HCT116 (cell line): ENCODE results near the gene GRB10. TPM values are rescaled to one million over a fixed set of nuclear protein-coding genes. Genes with fewer than 3 reads are reported as not detected.

Experiments
- ATAC-seq: fragments of 200-7000 bp; cut with Tn5 transposase; 2 replicates; pipeline ENCODE4 v1.9.1; 2020; ENCODE audit warnings: mild to moderate bottlenecking, moderate library complexity
- BruUV-seq: library from RNA; stranded (reverse); fragments of 400-500 nt; replicated peaks from 2 replicates; lab custom pipeline; 2021; lab: Mats Ljungman, UMichigan
- CTCF ChIA-PET: fragments of 300-600 bp; sonication (Branson Sonifier 250); formaldehyde crosslinking; loops from one replicate; lab custom pipeline; 2021; ENCODE audit warnings: antibody characterized with exemption; lab: Charles Lee
- POLR2A ChIA-PET: fragments of 300-600, 350-600 bp; sonication (Branson Sonifier 250); formaldehyde crosslinking; loops from one replicate; lab custom pipeline; 2021; ENCODE audit warnings: antibody characterized with exemption; lab: Charles Lee
- RAD21 ChIA-PET, 2 experiments: fragments of 300-600 bp; sonication (Branson Sonifier 250); formaldehyde crosslinking; loops; one replicate each; lab custom pipeline; 2023; ENCODE audit warnings: low total read pairs in 2 of 2; ENCODE audit not compliant: uncharacterized antibody in 2 of 2, unreplicated experiment in 2 of 2, low non-redundant PET in 1 of 2; lab: Charles Lee
- DNase-seq: peaks from one replicate; pipeline ENCODE4 v3.0.0-alpha.2; 2010; ENCODE audit warnings: low read depth, low spot score
- H2AFZ ChIP-seq: fragments of 200-600 bp; shearing (Covaris generic), sonication (generic); 2 replicates; pipeline ENCODE4 v1.6.1; 2017; ENCODE audit warnings: low read depth, mixed run types, mixed read lengths, antibody characterized with exemption, low read length; ENCODE audit not compliant: poor library complexity, severe bottlenecking
- H3K27ac ChIP-seq: 2 replicates; pipeline ENCODE4 v1.5.1; 2012; ENCODE audit warnings: low read depth, low read length
- H3K27me3 ChIP-seq: fragments of 200-600 bp; sonication (generic); 2 replicates; pipeline ENCODE4 v1.6.1; 2016; ENCODE audit warnings: mixed run types, low read length, mixed read lengths; ENCODE audit not compliant: insufficient read depth
- H3K36me3 ChIP-seq, 2 experiments: fragments of 200-500 bp in 1 of 2; fragments of 200-600 bp in 1 of 2; sonication (Bioruptor generic) in 1 of 2; sonication (generic) in 1 of 2; 2 replicates each; pipeline versions ENCODE4 v1.5.1 to v1.6.1; 2014 to 2016; ENCODE audit warnings: low read length in 2 of 2, inconsistent platforms in 1 of 2, mixed read lengths in 1 of 2, mixed run types in 1 of 2; ENCODE audit not compliant: insufficient read depth in 2 of 2, control insufficient read depth in 1 of 2
- H3K4me1 ChIP-seq, 2 experiments: fragments of 200-600 bp in 1 of 2; sonication (generic) in 1 of 2; 2 replicates each; pipeline versions ENCODE4 v1.5.1 to v1.6.1; 2012 to 2017; ENCODE audit warnings: low read length in 2 of 2, inconsistent platforms in 1 of 2, mild to moderate bottlenecking in 1 of 2, mixed read lengths in 1 of 2, mixed run types in 1 of 2, moderate library complexity in 1 of 2; ENCODE audit not compliant: insufficient read depth in 2 of 2, control insufficient read depth in 1 of 2
- H3K4me2 ChIP-seq: fragments of 200-600 bp; sonication (generic); 2 replicates; pipeline ENCODE4 v1.6.1; 2017; ENCODE audit warnings: mixed run types, low read length, mixed read lengths
- H3K4me3 ChIP-seq, 2 experiments: fragments of 200-600 bp in 1 of 2; sonication (generic) in 1 of 2; replicated peaks in 1 of 2; 2 replicates each; pipeline ENCODE4 v1.5.1; 2011 to 2016; ENCODE audit warnings: low read length in 2 of 2, control low read depth in 1 of 2, low read depth in 1 of 2, mild to moderate bottlenecking in 1 of 2, mixed read lengths in 1 of 2, mixed run types in 1 of 2
- H3K79me2 ChIP-seq: fragments of 200-600 bp; sonication (generic); 2 replicates; pipeline ENCODE4 v1.6.1; 2017; ENCODE audit warnings: mild to moderate bottlenecking, mixed run types, low read length, moderate library complexity, mixed read lengths; ENCODE audit not compliant: insufficient read depth
- H3K9ac ChIP-seq: fragments of 200-600 bp; sonication (generic); 2 replicates; pipeline ENCODE4 v1.6.1; 2016; ENCODE audit warnings: low read length, mixed read lengths
- H3K9me2 ChIP-seq: fragments of 200-600 bp; sonication (generic), shearing (Covaris generic); 2 replicates; pipeline ENCODE4 v1.6.1; 2017; ENCODE audit warnings: mixed run types, mild to moderate bottlenecking, moderate library complexity; ENCODE audit not compliant: insufficient read depth
- H3K9me3 ChIP-seq, 2 experiments: fragments of 200-500 bp in 1 of 2; fragments of 200-600 bp in 1 of 2; sonication (Bioruptor generic) in 1 of 2; sonication (generic) in 1 of 2; 2 replicates each; pipeline ENCODE4 v1.6.1; 2014 to 2017; ENCODE audit warnings: low read length in 2 of 2, mixed read lengths in 2 of 2, inconsistent platforms in 1 of 2, low read depth in 1 of 2, mild to moderate bottlenecking in 1 of 2, mixed run types in 1 of 2, moderate library complexity in 1 of 2; ENCODE audit not compliant: control insufficient read depth in 1 of 2, insufficient read depth in 1 of 2
- H4K20me1 ChIP-seq: fragments of 200-600 bp; sonication (generic), shearing (Covaris generic); 2 replicates; pipeline ENCODE4 v1.6.1; 2017; ENCODE audit warnings: mixed run types, mild to moderate bottlenecking, moderate library complexity; ENCODE audit not compliant: insufficient read depth
- CBX3 ChIP-seq: IDR thresholded peaks from 2 replicates; pipeline ENCODE4 v1.6.1; 2012; ENCODE audit warnings: low read depth
- CTCF ChIP-seq, 3 experiments: fragments of 200-600 bp in 1 of 3; sonication (generic) in 1 of 3; IDR thresholded peaks in 2 of 3; conservative IDR thresholded peaks in 1 of 3; 2 replicates each; pipeline ENCODE4 v1.5.1; 2012 to 2017; ENCODE audit warnings: low read depth in 2 of 3, low read length in 2 of 3, antibody characterized with exemption in 1 of 3, borderline replicate concordance in 1 of 3, control low read depth in 1 of 3, mild to moderate bottlenecking in 1 of 3, mixed read lengths in 1 of 3, mixed run types in 1 of 3, moderate library complexity in 1 of 3; ENCODE audit not compliant: insufficient read depth in 1 of 3
- ELF1 ChIP-seq: IDR thresholded peaks from 2 replicates; pipeline ENCODE4 v1.6.1; 2012; ENCODE audit warnings: low read depth, borderline replicate concordance
- FOSL1 ChIP-seq: IDR thresholded peaks from 2 replicates; pipeline ENCODE4 v1.6.1; 2012; ENCODE audit warnings: low read depth
- JUND ChIP-seq: IDR thresholded peaks from 2 replicates; pipeline ENCODE4 v1.6.1; 2012
- POLR2A ChIP-seq: IDR thresholded peaks from 2 replicates; pipeline ENCODE4 v1.7.0; 2011; ENCODE audit warnings: borderline replicate concordance; ENCODE audit not compliant: insufficient read depth, insufficient read length; ENCODE audit errors: extremely low read depth
- POLR2AphosphoS5 ChIP-seq: IDR thresholded peaks from 2 replicates; pipeline ENCODE4 v1.6.1; 2011; ENCODE audit warnings: mild to moderate bottlenecking, low read depth, low read length, moderate library complexity
- RAD21 ChIP-seq: IDR thresholded peaks from 2 replicates; pipeline ENCODE4 v1.6.1; 2012; ENCODE audit warnings: low read depth, mild to moderate bottlenecking
- SIN3A ChIP-seq: IDR thresholded peaks from 2 replicates; pipeline ENCODE4 v1.6.1; 2012; ENCODE audit warnings: low read depth
- SP1 ChIP-seq: IDR thresholded peaks from 2 replicates; pipeline ENCODE4 v1.6.1; 2012; ENCODE audit warnings: low read depth
- TCF7L2 ChIP-seq: IDR thresholded peaks from 2 replicates; pipeline ENCODE4 v1.7.0; 2011; ENCODE audit warnings: borderline replicate concordance, inconsistent platforms; ENCODE audit not compliant: insufficient read depth, insufficient read length; ENCODE audit errors: extremely low read depth
- YY1 ChIP-seq: IDR thresholded peaks from 2 replicates; pipeline ENCODE4 v1.6.1; 2011; ENCODE audit warnings: low read length, low read depth, moderate library complexity, mild to moderate bottlenecking; ENCODE audit not compliant: insufficient replicate concordance; ENCODE audit errors: extremely low read depth
- ZBTB33 ChIP-seq: IDR thresholded peaks from 2 replicates; pipeline ENCODE4 v1.6.1; 2011; ENCODE audit warnings: mild to moderate bottlenecking, low read length, moderate library complexity; ENCODE audit not compliant: insufficient replicate concordance; ENCODE audit errors: extremely low read depth
- ZFX ChIP-seq: fragments of 450-650 bp; IDR thresholded peaks from 2 replicates; pipeline ENCODE4 v1.6.1; 2017
- intact Hi-C: fragments of 100-400 bp; cut with micrococcal nuclease; formaldehyde crosslinking; loops from 2 replicates; pipeline ENCODE4 v1.10.0; 2022
- total RNA-seq: library from RNA; stranded (reverse); gene quantifications from one replicate; pipeline ENCODE4 v1.2.1, GENCODE V29; 2021; ENCODE audit not compliant: unreplicated experiment

GRB10 gene
- total RNA-seq, 1 experiment from 2014 or later: 37.3 TPM

GRCh38 chr7:50603287-50603686, 179.4 kb downstream of the GRB10 start:
- ATAC-seq (no peak), DNase-seq (no peak)
- Histone ChIP-seq H3K36me3 (no peaks in the 10 kb centered on the region), H3K9me2 (no peaks in the 10 kb centered on the region), H3K4me3 (no peak overlapping the region), H3K27ac (no peak overlapping the region), H3K9ac (no peak overlapping the region), H3K27me3 (no peaks in the 10 kb centered on the region), H2AFZ (no peak overlapping the region)
- intact Hi-C loops: no loop called here
- no TSS peak for BruUV-seq
- ChIA-PET CTCF (no interaction called here), POLR2A (no interaction called here)
- TF ChIP-seq TCF7L2 (no peak), POLR2AphosphoS5 (no peak), SP1 (no peak), YY1 (no peak), ZBTB33 (no peak), FOSL1 (no peak), CBX3 (no peak), RAD21 (no peak), JUND (no peak), SIN3A (no peak), POLR2A (no peak), ELF1 (no peak), ZFX (no peak), CTCF (IDR thresholded peaks at IDR 0.05 in 2 of 3, conservative IDR thresholded peaks at IDR 0.05 in 1 of 3; ENCODE audit: borderline replicate concordance in 1 of 3, insufficient read depth in 1 of 3, low read depth in 2 of 3, low read length in 2 of 3) (no peak)
- TF ChIP-seq, all 23 proteins: peak for 0
- Histone ChIP-seq H3K79me2 (no peaks in the 10 kb centered on the region), H3K4me2 (no peak overlapping the region), H3K4me1 (no peaks in the 10 kb centered on the region), H3K9me3 (no peaks in the 10 kb centered on the region), H4K20me1 (no peaks in the 10 kb centered on the region)
- RAD21 ChIA-PET: no interaction called here
